Activated CD4-positive, alpha-beta T cell treated with anti-CD3 and anti-CD28 coated beads, Interleukin-2, amount 50 U/mL, for 24 hours (primary cell): Measurements from ENCODE around the gene ZNF613.
A peak's percentile ranks its signal among the peaks of the same experiment; 100 is the strongest.
"Not testable (repeated sequence)": the region's sequence is repeated elsewhere in the genome, so short reads cannot be mapped to it uniquely, and the experiment has no call there.

Experiments
- DNase-seq, 2 donors: peaks; one replicate each; pipeline ENCODE4 v3.0.0-alpha.2; 2020; ENCODE audit warnings: low read depth in 1 of 2, low spot score in 1 of 2

Gene ZNF613

GRCh38 chr19:51926784-51927741 lies at the start of gene ZNF613:
Gene ZNF613 (plus strand): TSS chr19:51927472. CDS start chr19:51936221, 8,749 bp downstream.
- DNase-seq = peak; percentile 76 to 84

- no peak for DNase-seq
Measured at GRCh38 chr19:51882518-51882917, 44.8 kb upstream of the ZNF613 start.

- no peak for DNase-seq
Measured at GRCh38 chr19:51884713-51885112, 42.6 kb upstream of the ZNF613 start.

GRCh38 chr19:51887522-51888498 lies 39.5 kb upstream of the ZNF613 start, which contains the start of gene ZNF577:
Gene ZNF577 (minus strand): TSS chr19:51887951. CDS start chr19:51880382, 7,569 bp downstream.
- DNase-seq = peak; percentile 7 to 41

GRCh38 chr19:51889934-51890333 lies 37.3 kb upstream of the ZNF613 start:
- DNase-seq = no peak

- no peak for DNase-seq
Measured at GRCh38 chr19:51891193-51891747, 36.0 kb upstream of the ZNF613 start.

- no peak for DNase-seq
Measured at GRCh38 chr19:51901860-51902259, 25.4 kb upstream of the ZNF613 start.

GRCh38 chr19:51903192-51903591 lies 24.1 kb upstream of the ZNF613 start:
- DNase-seq = no peak

- peak; percentile 73 to 76 for DNase-seq
Measured at GRCh38 chr19:51904331-51905165, 22.7 kb upstream of the ZNF613 start, which contains the start of gene ZNF649. Gene ZNF649 (minus strand): TSS chr19:51905017. CDS start chr19:51900107, 4,910 bp downstream.

GRCh38 chr19:51905206-51905605 lies 22.1 kb upstream of the ZNF613 start:
- no peak for DNase-seq

- DNase-seq = not testable (repeated sequence)
Measured at GRCh38 chr19:51905639-51906038, 21.6 kb upstream of the ZNF613 start.

GRCh38 chr19:51906108-51906507 lies 21.2 kb upstream of the ZNF613 start:
- DNase-seq = not testable (repeated sequence)

- DNase-seq = not testable (repeated sequence)
Measured at GRCh38 chr19:51907981-51908380, 19.3 kb upstream of the ZNF613 start.

GRCh38 chr19:51915324-51915867 lies 11.9 kb upstream of the ZNF613 start:
- DNase-seq = no peak

- no peak for DNase-seq
Measured at GRCh38 chr19:51916167-51916566, 11.1 kb upstream of the ZNF613 start.

GRCh38 chr19:51919606-51920005 lies 7.7 kb upstream of the ZNF613 start:
- no peak for DNase-seq

- DNase-seq = no peak
Measured at GRCh38 chr19:51921949-51922348, 5.3 kb upstream of the ZNF613 start.

GRCh38 chr19:51926426-51926783 lies 867 bp upstream of the ZNF613 start:
- peak in 1 of 2 donors; percentile 0 for DNase-seq

- no peak for DNase-seq
Measured at GRCh38 chr19:51927859-51928258, 587 bp downstream of the ZNF613 start.

GRCh38 chr19:51931921-51932320 lies 4.6 kb downstream of the ZNF613 start:
- DNase-seq = no peak
